T-helper 17 cell (primary cell): ENCODE measurements around the gene LRRC63. TPM values are rescaled to one million over a fixed set of nuclear protein-coding genes. Genes with fewer than 3 reads are reported as not detected.

ENCODE experiments used
- ATAC-seq: fragments of 150-1000 bp; cut with Tn5 transposase; 2 replicates; pipeline ENCODE4 v1.10.0; 2021; ENCODE audit warnings: mild to moderate bottlenecking, moderate library complexity
- DNase-seq, 3 donors: peaks; one replicate each; pipeline versions ENCODE4 v3.0.0 to v3.0.0-alpha.2; 2020 to 2021
- H3K9me3 ChIP-seq: one replicate; pipeline ENCODE4 v1.7.0; 2013; ENCODE audit warnings: low read length, mild to moderate bottlenecking; ENCODE audit not compliant: control insufficient read depth, poor library complexity, severe bottlenecking
- H3K27ac Mint-ChIP-seq: one replicate; pipeline ENCODE4 v1.8.0; 2022; ENCODE audit warnings: mild to moderate bottlenecking, moderate library complexity, mixed read lengths
- H3K27me3 Mint-ChIP-seq: one replicate; pipeline ENCODE4 v1.8.0; 2022; ENCODE audit warnings: mixed read lengths
- H3K36me3 Mint-ChIP-seq: one replicate; pipeline ENCODE4 v1.8.0; 2022; ENCODE audit warnings: low read depth, mixed read lengths
- H3K4me1 Mint-ChIP-seq: one replicate; pipeline ENCODE4 v1.8.0; 2022; ENCODE audit warnings: mild to moderate bottlenecking, mixed read lengths
- H3K4me3 Mint-ChIP-seq: one replicate; pipeline ENCODE4 v1.8.0; 2022; ENCODE audit warnings: mild to moderate bottlenecking, moderate library complexity, mixed read lengths
- total RNA-seq, 4 donors: library from RNA in 2 of 4; stranded (reverse) in 2 of 4; gene quantifications; one replicate each; pipeline ENCODE4 v1.2.3 and lab custom pipeline; 2022 to 2026

The LRRC63 gene
- total RNA-seq, 2 donors from 2014 or later: 0.39 to 0.60 TPM

DNA sequence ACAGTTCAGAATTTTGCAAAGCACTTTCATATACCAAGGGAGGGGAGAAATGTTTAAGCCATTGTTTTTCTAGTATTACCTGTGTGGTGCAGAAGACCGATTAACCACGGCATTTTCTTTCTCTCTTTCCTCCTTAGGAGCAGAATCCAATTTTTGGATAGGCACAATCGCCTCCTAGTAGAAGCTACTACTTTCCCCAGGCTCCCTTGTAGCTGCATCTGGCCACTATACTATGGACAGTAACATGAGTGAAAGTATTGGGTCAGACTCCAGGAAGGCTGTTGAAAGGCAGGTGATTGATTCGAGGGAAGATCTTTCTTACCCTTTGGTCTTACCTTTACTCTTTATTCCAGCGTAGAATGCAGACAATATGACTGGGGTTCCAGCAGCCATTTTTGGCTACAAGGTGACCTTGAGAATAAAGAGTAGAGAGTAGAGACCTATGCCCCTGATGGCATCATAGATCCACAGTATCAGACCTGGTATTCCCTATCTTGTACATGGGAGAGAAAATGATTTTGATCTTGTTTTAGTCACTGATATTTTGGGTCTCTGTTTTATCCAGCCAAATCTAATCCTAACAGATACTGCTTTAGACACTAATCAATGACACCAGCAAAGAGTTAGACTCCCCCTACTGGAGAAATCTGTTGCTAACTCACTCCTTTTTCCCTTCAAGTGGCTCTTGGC is 77.0 kb downstream of the LRRC63 start:
- H3K27ac Mint-ChIP-seq: no peak overlapping the region
- no peaks in the 10 kb centered on the region for H3K9me3 ChIP-seq
- ATAC-seq: peak; percentile 90
- no peaks in the 10 kb centered on the region for H3K27me3 Mint-ChIP-seq
- H3K4me3 Mint-ChIP-seq: no peak overlapping the region
- H3K4me1 Mint-ChIP-seq: peaks cover 3% of the 10 kb centered on the region
- no peak for DNase-seq
- no peaks in the 10 kb centered on the region for H3K36me3 Mint-ChIP-seq

DNA sequence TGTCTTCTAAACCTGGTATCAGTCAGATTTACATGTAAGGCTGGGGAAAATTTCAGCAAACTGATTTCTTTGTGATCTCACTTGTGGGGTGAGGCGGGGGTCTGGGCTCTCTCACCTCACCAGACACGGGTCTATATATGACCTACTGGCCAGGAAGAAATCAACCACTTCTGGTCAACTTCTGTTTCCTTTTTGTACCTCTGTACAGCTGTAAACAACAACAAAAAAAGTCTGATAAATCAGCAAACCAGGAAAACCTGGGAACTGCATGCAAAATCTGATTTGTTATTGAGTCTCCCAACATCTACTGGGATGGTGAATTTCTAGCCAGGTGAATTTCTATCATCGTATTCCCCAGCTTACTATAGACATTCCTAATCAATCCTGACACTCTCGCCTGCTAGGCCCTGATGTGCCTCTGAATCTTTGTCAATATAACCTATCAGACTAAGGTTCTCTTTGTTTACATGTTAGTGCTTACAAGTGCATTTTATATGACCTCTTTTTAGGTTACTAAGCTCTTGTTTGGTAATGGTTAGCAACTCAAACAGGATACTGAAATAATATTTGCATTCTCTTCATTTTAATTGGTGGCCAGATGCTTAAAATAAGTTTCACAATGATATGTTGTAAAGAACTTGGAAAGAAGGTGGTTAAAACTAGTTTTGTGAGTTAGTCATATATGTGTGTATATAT is 77.7 kb downstream of the LRRC63 start:
- H3K4me1 Mint-ChIP-seq: peaks cover 6% of the 10 kb centered on the region
- ATAC-seq (peak; percentile 32), DNase-seq (no peak)
- H3K36me3 Mint-ChIP-seq: no peaks in the 10 kb centered on the region
- H3K27me3 Mint-ChIP-seq: no peaks in the 10 kb centered on the region
- no peaks in the 10 kb centered on the region for H3K9me3 ChIP-seq
- H3K27ac Mint-ChIP-seq: no peak overlapping the region
- H3K4me3 Mint-ChIP-seq: no peak overlapping the region

DNA sequence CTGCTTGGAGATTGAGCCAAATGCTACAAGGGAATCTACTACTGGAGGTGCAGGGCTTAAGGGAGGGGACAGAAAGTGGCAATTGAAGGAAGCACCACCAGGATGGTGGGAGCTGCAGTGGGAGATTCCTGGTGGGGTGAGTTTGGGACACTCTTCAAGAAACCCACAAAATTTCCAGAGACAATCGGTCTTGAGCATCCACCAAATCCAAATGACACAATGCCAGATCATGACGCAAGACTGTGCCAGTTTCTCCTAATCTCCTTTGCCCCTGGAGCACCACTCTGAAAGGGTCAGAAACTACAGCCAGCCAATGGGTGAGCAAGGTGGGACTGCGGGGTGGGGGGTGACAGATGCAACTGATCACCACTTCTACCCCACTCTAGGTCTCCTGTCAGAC is 78.7 kb downstream of the LRRC63 start:
- Mint-ChIP-seq H3K27me3 (no peaks in the 10 kb centered on the region), H3K4me3 (no peak overlapping the region), H3K36me3 (no peaks in the 10 kb centered on the region), H3K27ac (no peak overlapping the region), H3K4me1 (peaks cover 10% of the 10 kb centered on the region)
- H3K9me3 ChIP-seq: no peaks in the 10 kb centered on the region
- DNase-seq (no peak), ATAC-seq (no peak)

DNA sequence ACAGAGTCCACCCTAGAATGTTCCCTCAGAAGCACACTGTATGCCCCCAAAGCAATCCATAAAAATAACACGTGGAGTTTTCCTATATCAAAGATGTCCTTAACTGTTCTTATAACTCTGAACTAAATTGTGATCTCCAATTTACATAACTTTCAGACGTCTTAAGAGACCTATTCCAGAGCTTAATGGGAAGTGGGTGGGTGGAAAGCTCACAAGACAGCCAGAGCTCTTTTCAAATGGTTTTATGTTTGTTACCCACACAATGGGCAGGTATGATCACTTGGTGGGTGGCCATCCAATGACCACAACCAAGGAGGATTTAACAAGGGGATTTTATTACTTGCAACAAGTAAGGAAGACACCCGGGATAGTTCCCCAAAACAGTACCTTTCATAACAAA is 81.7 kb downstream of the LRRC63 start:
- H3K4me3 Mint-ChIP-seq: no peak overlapping the region

DNA sequence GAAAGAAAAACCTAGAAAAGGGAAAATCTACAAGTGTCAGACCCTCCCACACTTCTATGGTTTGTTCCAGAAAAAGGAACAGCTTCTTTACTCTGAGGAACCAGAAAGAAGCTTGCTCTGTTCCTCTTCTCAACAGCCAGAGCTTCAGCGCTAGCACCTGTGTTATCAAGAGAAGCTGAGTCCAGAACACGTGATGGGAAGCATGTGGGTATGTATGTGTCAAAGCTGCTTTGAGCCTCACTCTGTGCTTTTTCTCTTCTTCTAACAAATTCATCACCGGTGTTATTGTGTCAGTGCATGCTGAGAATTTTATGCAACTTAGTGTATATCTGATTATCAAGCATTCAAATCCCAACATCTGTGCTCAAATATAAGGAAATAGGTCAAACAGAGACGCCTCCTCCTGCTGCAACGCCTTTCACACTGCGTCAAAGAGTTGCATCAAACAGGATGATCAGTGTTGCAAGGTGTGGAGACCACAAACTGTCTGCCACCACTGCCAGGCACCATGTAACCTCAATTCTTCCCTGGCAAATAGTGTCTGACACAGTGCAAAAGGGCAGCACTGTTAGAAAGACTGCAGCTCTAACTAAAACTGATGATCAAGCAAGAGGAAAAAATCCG is 83.9 kb downstream of the LRRC63 start:
- peak in 2 of 3 donors; percentile 53 for DNase-seq
- Mint-ChIP-seq H3K27ac (peak overlapping the region; percentile 93), H3K4me1 (peaks cover 42% of the 10 kb centered on the region), H3K4me3 (peak overlapping the region; percentile 86), H3K27me3 (no peaks in the 10 kb centered on the region), H3K36me3 (no peaks in the 10 kb centered on the region)
- ATAC-seq: peak; percentile 92
- H3K9me3 ChIP-seq: no peaks in the 10 kb centered on the region

More for the DNA sequence above, 81.7 kb downstream of the LRRC63 start:
- Mint-ChIP-seq H3K27ac (peak overlapping the region; percentile 93), H3K36me3 (no peaks in the 10 kb centered on the region), H3K4me1 (peaks cover 36% of the 10 kb centered on the region), H3K27me3 (no peaks in the 10 kb centered on the region)
- no peak for ATAC-seq
- H3K9me3 ChIP-seq: no peaks in the 10 kb centered on the region
- no peak for DNase-seq

- peaks cover 42% of the 10 kb centered on the region for H3K4me1 Mint-ChIP-seq
- no peaks in the 10 kb centered on the region for H3K27me3 Mint-ChIP-seq
- peak; percentile 65 for ATAC-seq
- DNase-seq: no peak
- no peaks in the 10 kb centered on the region for H3K9me3 ChIP-seq
- no peaks in the 10 kb centered on the region for H3K36me3 Mint-ChIP-seq
- H3K4me3 Mint-ChIP-seq: peak overlapping the region; percentile 86
- H3K27ac Mint-ChIP-seq: peak overlapping the region; percentile 93
These were observed 84.5 kb downstream of the LRRC63 start for GRCh38 chr13:46296115-46296822.

DNA sequence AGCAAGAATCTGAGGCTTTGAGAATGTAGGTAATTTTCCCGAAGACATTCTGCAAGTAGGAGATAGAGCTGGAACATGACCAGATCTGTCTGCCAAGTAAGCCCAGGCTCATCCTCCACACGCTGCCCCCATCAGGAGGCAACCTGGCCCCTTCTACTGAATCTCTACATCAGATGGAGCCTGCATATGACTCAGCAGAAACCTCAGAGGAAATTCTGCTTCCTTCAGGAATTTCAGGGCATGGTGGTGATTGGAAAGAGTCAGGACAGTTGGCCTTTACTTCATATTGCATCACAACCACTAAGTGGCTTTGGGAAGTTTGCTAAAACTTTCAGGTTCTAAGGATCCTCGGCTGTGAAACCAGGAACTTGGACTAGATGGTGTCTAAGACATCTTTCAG is 85.2 kb downstream of the LRRC63 start:
- no peaks in the 10 kb centered on the region for H3K9me3 ChIP-seq
- H3K27me3 Mint-ChIP-seq: no peaks in the 10 kb centered on the region
- peak overlapping the region; percentile 93 for H3K27ac Mint-ChIP-seq
- peaks cover 42% of the 10 kb centered on the region for H3K4me1 Mint-ChIP-seq
- H3K36me3 Mint-ChIP-seq: no peaks in the 10 kb centered on the region
- DNase-seq: no peak
- no peak for ATAC-seq
- H3K4me3 Mint-ChIP-seq: no peak overlapping the region

- Mint-ChIP-seq H3K27ac (peak overlapping the region; percentile 93), H3K4me1 (peaks cover 42% of the 10 kb centered on the region), H3K36me3 (no peaks in the 10 kb centered on the region), H3K4me3 (no peak overlapping the region), H3K27me3 (no peaks in the 10 kb centered on the region)
- ATAC-seq (no peak), DNase-seq (no peak)
- H3K9me3 ChIP-seq: no peaks in the 10 kb centered on the region
These were observed 85.7 kb downstream of the LRRC63 start for GRCh38 chr13:46297361-46297811.

- H3K36me3 Mint-ChIP-seq: peaks cover 2% of the 10 kb centered on the region
- H3K27ac Mint-ChIP-seq: no peak overlapping the region
- H3K4me3 Mint-ChIP-seq: no peak overlapping the region
- no peaks in the 10 kb centered on the region for H3K27me3 Mint-ChIP-seq
- DNase-seq: no peak
- H3K9me3 ChIP-seq: no peaks in the 10 kb centered on the region
- no peak for ATAC-seq
- peaks cover 10% of the 10 kb centered on the region for H3K4me1 Mint-ChIP-seq
These were observed 92.1 kb downstream of the LRRC63 start for GRCh38 chr13:46303742-46304385.

DNA sequence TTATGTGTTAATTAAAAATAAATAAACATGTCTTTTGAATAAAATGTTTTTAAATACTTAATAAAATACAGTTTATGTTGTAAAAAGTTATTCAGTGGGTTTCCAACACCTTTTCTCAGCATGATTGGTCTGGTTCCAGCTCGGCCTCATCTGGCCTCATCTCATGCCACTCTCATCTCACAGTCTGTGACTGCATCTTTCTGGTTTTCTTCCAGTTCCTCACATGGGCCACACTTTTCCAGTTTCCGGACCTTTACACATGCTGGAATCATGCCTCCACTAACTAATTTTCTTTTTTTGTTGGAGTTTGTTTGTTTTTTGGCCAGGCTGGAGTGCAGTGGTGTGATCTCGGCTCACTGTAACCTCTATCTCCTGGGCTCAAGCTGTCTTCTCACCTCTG is 92.8 kb downstream of the LRRC63 start:
- Mint-ChIP-seq H3K36me3 (peaks cover 4% of the 10 kb centered on the region), H3K4me1 (peaks cover 7% of the 10 kb centered on the region), H3K27me3 (no peaks in the 10 kb centered on the region), H3K4me3 (no peak overlapping the region), H3K27ac (no peak overlapping the region)
- no peaks in the 10 kb centered on the region for H3K9me3 ChIP-seq
- ATAC-seq: no peak
- no peak for DNase-seq

DNA sequence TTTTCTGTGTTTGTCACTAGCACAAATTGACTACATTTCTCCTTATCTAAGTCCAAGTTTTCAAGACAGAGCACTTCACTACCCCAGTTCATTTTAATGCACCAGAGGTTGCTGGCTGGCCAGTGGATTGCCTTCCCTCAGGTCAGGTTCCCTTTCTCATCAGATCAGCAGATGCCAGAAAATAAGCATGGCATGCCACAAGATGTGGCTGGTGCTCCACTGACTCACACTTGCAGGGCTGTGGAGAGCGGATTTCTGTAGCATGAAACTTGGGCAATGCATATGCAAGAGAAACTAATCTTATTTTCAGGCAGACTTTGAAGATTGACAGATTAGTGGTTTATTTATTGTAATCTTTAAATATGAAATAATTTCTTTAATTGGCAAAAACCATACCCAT is 95.8 kb downstream of the LRRC63 start:
- no peak for DNase-seq
- Mint-ChIP-seq H3K4me3 (no peak overlapping the region), H3K36me3 (peaks cover 4% of the 10 kb centered on the region), H3K27ac (no peak overlapping the region), H3K27me3 (no peaks in the 10 kb centered on the region), H3K4me1 (peaks cover 7% of the 10 kb centered on the region)
- ATAC-seq: no peak
- H3K9me3 ChIP-seq: no peaks in the 10 kb centered on the region

DNA sequence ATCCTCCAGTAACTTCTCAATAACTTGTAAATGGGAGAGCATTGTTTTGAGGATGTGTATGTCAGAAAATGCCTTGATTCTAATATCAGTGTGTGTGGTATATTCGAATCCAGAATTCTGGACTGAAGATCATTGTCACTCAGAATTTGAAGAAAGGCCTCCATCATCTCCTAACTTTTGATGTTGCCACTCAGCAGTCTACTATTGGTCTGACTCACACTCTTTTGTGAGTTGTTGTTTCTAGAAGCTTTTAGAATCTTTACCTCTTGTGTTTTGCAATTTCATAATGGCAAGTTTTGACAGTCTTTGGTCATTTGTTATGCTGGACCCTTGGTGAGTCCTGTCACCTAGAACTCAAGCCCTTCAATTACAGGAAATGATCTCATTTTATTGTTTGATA is 98.3 kb downstream of the LRRC63 start:
- H3K27ac Mint-ChIP-seq: no peak overlapping the region
- ATAC-seq (no peak), DNase-seq (no peak)
- no peak overlapping the region for H3K4me3 Mint-ChIP-seq
- H3K9me3 ChIP-seq: no peaks in the 10 kb centered on the region
- no peaks in the 10 kb centered on the region for H3K27me3 Mint-ChIP-seq
- peaks cover 3% of the 10 kb centered on the region for H3K4me1 Mint-ChIP-seq
- peaks cover 4% of the 10 kb centered on the region for H3K36me3 Mint-ChIP-seq

DNA sequence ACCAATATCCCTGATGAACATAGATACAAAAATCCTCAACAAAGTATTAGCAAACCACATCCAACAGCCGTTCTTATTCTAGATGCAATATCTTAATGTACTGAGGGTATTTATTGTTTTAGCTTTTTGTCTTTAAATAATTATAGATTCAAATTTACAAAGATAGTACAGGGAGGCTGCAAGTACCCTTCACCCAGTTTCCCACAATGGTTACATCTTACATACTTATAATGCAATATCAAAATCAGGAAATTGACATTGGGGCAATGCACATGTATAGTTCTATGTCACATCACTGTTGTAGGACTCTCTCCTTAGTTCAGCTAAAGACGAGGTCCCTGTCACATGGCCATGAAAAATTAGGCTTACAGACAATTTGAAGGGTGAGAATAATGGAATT is 99.5 kb downstream of the LRRC63 start:
- Mint-ChIP-seq H3K4me3 (no peak overlapping the region), H3K36me3 (peaks cover 8% of the 10 kb centered on the region), H3K27me3 (no peaks in the 10 kb centered on the region), H3K27ac (no peak overlapping the region), H3K4me1 (peaks cover 5% of the 10 kb centered on the region)
- DNase-seq: no peak
- no peaks in the 10 kb centered on the region for H3K9me3 ChIP-seq
- ATAC-seq: no peak
